Measurements from ENCODE around the gene AREG. TPM values are rescaled to one million over a fixed set of nuclear protein-coding genes. Genes with fewer than 3 reads are reported as not detected.

AREG gene
- total RNA-seq, 1 experiment from 2014 or later = 739 TPM

- Histone ChIP-seq H3K4me3 (replicated peaks in 1 of 2; ENCODE audit: low read depth in 1 of 2, low read length in 2 of 2) (no peak overlapping the region), H3K9me2 (ENCODE audit: insufficient read depth) (no peaks in the 10 kb centered on the region), H3K79me2 (ENCODE audit: insufficient read depth, low read length) (no peaks in the 10 kb centered on the region), H3K27ac (ENCODE audit: low read depth, low read length) (no peak overlapping the region), H3K4me2 (ENCODE audit: low read length) (no peak overlapping the region), H3K4me1 (ENCODE audit: control insufficient read depth in 1 of 2, insufficient read depth in 2 of 2, low read length in 2 of 2) (peaks cover 5 to 25% of the 10 kb centered on the region in 2 experiments; a peak in 2 of 4 replicates), H2AFZ (ENCODE audit: low read depth, low read length, poor library complexity, severe bottlenecking) (peak overlapping the region; percentile 11), H3K9me3 (ENCODE audit: control insufficient read depth in 1 of 2, insufficient read depth in 1 of 2, low read depth in 1 of 2, low read length in 2 of 2) (no peaks in the 10 kb centered on the region), H4K20me1 (ENCODE audit: insufficient read depth) (no peaks in the 10 kb centered on the region), H3K27me3 (ENCODE audit: insufficient read depth, low read length) (no peaks in the 10 kb centered on the region), H3K9ac (ENCODE audit: low read length) (no peak overlapping the region), H3K36me3 (ENCODE audit: control insufficient read depth in 1 of 2, insufficient read depth in 2 of 2, low read length in 2 of 2) (no peaks in the 10 kb centered on the region)
- ATAC-seq = no peak
- DNase-seq (ENCODE audit: low read depth, low spot score) = no peak
- no TSS peak for BruUV-seq (replicated peaks)
- CTCF ChIA-PET = no interaction called here
- RAD21 ChIA-PET (ENCODE audit: low non-redundant PET in 1 of 2, low total read pairs in 2 of 2, uncharacterized antibody in 2 of 2, unreplicated experiment in 2 of 2) = no interaction called here
- TF ChIP-seq POLR2A (IDR thresholded peaks at IDR 0.05; ENCODE audit: borderline replicate concordance, extremely low read depth, insufficient read depth, insufficient read length) (no peak), CTCF (IDR thresholded peaks at IDR 0.05 in 2 of 3, conservative IDR thresholded peaks at IDR 0.05 in 1 of 3; ENCODE audit: borderline replicate concordance in 1 of 3, insufficient read depth in 1 of 3, low read depth in 2 of 3, low read length in 2 of 3) (no peak), ZNF274 (IDR thresholded peaks at IDR 0.05; ENCODE audit: low read depth, low read length) (no peak), EZH2phosphoT487 (IDR thresholded peaks at IDR 0.05; ENCODE audit: borderline replicate concordance) (no peak), ATF3 (IDR thresholded peaks at IDR 0.05) (no peak), EZH2 (IDR thresholded peaks at IDR 0.05) (no peak), CEBPB (IDR thresholded peaks at IDR 0.05; ENCODE audit: low read depth) (no peak), EGR1 (IDR thresholded peaks at IDR 0.05; ENCODE audit: low read depth) (no peak), YY1 (IDR thresholded peaks at IDR 0.05; ENCODE audit: extremely low read depth, insufficient replicate concordance, low read depth, low read length) (no peak), ZFX (IDR thresholded peaks at IDR 0.05) (no peak), RAD21 (IDR thresholded peaks at IDR 0.05; ENCODE audit: low read depth) (no peak), MAX (IDR thresholded peaks at IDR 0.05) (no peak), FOSL1 (IDR thresholded peaks at IDR 0.05; ENCODE audit: low read depth) (no peak), REST (IDR thresholded peaks at IDR 0.05; ENCODE audit: low read depth) (no peak), JUND (IDR thresholded peaks at IDR 0.05) (no peak), SP1 (IDR thresholded peaks at IDR 0.05; ENCODE audit: low read depth) (no peak), POLR2AphosphoS5 (IDR thresholded peaks at IDR 0.05; ENCODE audit: low read depth, low read length) (no peak), SRF (IDR thresholded peaks at IDR 0.05; ENCODE audit: low read depth) (no peak)
- intact Hi-C loops (cut with micrococcal nuclease) = no loop called here
- POLR2A ChIA-PET = interaction anchor here (1.3 to 1.8 kb wide), 2 partner anchors 18 to 29 kb away, joined by 4 read pairs; partner anchors contain the start of gene AREG
Observed at GRCh38 chr4:74474345-74475090, 29.6 kb downstream of the AREG start.

Data from HCT116 (cell line).